Measurements from ENCODE around the gene MPP1. TPM values are rescaled to one million over a fixed set of nuclear protein-coding genes. Genes with fewer than 3 reads are reported as not detected.
A peak's percentile ranks its signal among the peaks of the same experiment; 100 is the strongest.

MPP1 gene
- total and polyA plus RNA-seq, 9 of the 15 experiments (the other 6 are each of a cell fraction or from before 2014, with no cell fraction given) = 227 to 395 (median 283) TPM

DNA sequence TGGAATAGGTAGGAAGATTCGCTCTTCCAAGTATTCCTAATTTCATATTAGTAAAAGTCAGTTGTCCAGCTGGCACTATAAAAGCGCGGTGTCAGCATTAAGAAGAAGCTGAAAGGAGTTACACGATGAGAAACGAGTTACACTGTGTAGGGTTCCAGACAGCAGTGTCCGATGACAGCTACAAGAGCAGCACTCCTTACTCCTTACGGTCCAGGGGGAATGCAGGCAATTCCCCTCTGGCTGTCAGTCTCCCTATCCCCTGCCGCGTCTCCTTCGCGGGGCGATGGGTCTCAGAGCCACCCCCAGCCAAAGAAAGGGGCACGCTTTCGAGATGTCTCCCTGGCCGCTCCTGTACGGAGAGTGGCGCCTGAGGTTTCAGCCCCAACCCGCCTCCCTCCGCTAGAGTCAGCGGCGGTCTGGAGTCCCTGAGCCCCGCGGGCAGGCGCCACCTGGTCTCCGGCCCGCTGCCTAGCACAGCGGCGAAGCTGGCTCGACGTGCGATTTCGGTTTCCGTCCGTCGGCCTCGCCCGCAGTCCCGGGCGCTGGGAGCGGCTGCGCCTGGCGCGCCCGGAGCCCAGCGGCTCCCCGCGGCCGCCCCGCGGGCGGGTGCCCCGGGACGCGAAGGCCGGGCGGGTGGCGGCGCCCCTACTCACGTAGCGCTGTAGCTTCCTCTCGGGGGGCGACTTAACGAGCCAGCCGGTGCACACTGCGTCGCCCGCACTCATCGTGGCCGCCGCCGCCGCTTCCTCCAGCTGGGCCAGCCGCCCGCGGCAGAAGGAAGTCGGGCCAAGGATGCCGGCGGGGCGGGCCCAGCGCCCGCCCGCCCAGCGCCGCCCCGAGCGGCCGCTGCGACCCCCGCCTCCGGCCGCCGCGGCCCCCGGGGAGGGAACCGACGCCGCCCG lies 54.7 kb downstream of the MPP1 start, which contains the start of gene GAB3 (continued):
- TF ChIP-seq, protein P1, sequence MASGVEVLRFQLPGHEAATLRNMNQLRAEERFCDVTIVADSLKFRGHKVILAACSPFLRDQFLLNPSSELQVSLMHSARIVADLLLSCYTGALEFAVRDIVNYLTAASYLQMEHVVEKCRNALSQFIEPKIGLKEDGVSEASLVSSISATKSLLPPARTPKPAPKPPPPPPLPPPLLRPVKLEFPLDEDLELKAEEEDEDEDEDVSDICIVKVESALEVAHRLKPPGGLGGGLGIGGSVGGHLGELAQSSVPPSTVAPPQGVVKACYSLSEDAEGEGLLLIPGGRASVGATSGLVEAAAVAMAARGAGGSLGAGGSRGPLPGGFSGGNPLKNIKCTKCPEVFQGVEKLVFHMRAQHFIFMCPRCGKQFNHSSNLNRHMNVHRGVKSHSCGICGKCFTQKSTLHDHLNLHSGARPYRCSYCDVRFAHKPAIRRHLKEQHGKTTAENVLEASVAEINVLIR (CRISPR knock-in tag; IDR thresholded peaks at IDR 0.05) = no peak
- no peak for TF ChIP-seq HEY1 (CRISPR knock-in tag; IDR thresholded peaks at IDR 0.05; ENCODE audit: borderline replicate concordance)
- TF ChIP-seq, protein P2, sequence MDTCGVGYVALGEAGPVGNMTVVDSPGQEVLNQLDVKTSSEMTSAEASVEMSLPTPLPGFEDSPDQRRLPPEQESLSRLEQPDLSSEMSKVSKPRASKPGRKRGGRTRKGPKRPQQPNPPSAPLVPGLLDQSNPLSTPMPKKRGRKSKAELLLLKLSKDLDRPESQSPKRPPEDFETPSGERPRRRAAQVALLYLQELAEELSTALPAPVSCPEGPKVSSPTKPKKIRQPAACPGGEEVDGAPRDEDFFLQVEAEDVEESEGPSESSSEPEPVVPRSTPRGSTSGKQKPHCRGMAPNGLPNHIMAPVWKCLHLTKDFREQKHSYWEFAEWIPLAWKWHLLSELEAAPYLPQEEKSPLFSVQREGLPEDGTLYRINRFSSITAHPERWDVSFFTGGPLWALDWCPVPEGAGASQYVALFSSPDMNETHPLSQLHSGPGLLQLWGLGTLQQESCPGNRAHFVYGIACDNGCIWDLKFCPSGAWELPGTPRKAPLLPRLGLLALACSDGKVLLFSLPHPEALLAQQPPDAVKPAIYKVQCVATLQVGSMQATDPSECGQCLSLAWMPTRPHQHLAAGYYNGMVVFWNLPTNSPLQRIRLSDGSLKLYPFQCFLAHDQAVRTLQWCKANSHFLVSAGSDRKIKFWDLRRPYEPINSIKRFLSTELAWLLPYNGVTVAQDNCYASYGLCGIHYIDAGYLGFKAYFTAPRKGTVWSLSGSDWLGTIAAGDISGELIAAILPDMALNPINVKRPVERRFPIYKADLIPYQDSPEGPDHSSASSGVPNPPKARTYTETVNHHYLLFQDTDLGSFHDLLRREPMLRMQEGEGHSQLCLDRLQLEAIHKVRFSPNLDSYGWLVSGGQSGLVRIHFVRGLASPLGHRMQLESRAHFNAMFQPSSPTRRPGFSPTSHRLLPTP (IDR thresholded peaks at IDR 0.05; ENCODE audit: borderline replicate concordance, extremely low read depth, insufficient read length) = no peak
- TF ChIP-seq, protein P3, sequence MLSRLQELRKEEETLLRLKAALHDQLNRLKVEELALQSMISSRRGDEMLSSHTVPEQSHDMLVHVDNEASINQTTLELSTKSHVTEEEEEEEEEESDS (CRISPR knock-in tag; IDR thresholded peaks at IDR 0.05) = no peak
- peak; percentile 93 for TF ChIP-seq MAFG (tag; conservative IDR thresholded peaks at IDR 0.05)
- TF ChIP-seq ZFX (CRISPR knock-in tag; IDR thresholded peaks at IDR 0.05) = peak; percentile 49; the same call in 1 of the 2 replicates
- TF ChIP-seq NRF1 (conservative IDR thresholded peaks at IDR 0.05 in 1 of 2, IDR thresholded peaks at IDR 0.05 in 1 of 2) = no peak
- TF ChIP-seq, protein P4, sequence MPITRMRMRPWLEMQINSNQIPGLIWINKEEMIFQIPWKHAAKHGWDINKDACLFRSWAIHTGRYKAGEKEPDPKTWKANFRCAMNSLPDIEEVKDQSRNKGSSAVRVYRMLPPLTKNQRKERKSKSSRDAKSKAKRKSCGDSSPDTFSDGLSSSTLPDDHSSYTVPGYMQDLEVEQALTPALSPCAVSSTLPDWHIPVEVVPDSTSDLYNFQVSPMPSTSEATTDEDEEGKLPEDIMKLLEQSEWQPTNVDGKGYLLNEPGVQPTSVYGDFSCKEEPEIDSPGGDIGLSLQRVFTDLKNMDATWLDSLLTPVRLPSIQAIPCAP (CRISPR knock-in tag; IDR thresholded peaks at IDR 0.05; ENCODE audit: borderline replicate concordance) = no peak
- TF ChIP-seq ZNF316 (IDR thresholded peaks at IDR 0.05) = peak; percentile 98
- TF ChIP-seq HOXB6 (CRISPR knock-in tag; IDR thresholded peaks at IDR 0.05; ENCODE audit: borderline replicate concordance) = no peak
- TF ChIP-seq, protein P5, sequence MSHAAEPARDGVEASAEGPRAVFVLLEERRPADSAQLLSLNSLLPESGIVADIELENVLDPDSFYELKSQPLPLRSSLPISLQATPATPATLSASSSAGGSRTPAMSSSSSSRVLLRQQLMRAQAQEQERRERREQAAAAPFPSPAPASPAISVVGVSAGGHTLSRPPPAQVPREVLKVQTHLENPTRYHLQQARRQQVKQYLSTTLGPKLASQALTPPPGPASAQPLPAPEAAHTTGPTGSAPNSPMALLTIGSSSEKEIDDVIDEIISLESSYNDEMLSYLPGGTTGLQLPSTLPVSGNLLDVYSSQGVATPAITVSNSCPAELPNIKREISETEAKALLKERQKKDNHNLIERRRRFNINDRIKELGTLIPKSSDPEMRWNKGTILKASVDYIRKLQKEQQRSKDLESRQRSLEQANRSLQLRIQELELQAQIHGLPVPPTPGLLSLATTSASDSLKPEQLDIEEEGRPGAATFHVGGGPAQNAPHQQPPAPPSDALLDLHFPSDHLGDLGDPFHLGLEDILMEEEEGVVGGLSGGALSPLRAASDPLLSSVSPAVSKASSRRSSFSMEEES (CRISPR knock-in tag; IDR thresholded peaks at IDR 0.05) = no peak
- TF ChIP-seq ARNT (IDR thresholded peaks at IDR 0.05) = no peak
- no peak for TF ChIP-seq ATF1 (CRISPR knock-in tag; IDR thresholded peaks at IDR 0.05)
- no peak for TF ChIP-seq ATF1 (tag; IDR thresholded peaks at IDR 0.05)
- TF ChIP-seq, protein P6, sequence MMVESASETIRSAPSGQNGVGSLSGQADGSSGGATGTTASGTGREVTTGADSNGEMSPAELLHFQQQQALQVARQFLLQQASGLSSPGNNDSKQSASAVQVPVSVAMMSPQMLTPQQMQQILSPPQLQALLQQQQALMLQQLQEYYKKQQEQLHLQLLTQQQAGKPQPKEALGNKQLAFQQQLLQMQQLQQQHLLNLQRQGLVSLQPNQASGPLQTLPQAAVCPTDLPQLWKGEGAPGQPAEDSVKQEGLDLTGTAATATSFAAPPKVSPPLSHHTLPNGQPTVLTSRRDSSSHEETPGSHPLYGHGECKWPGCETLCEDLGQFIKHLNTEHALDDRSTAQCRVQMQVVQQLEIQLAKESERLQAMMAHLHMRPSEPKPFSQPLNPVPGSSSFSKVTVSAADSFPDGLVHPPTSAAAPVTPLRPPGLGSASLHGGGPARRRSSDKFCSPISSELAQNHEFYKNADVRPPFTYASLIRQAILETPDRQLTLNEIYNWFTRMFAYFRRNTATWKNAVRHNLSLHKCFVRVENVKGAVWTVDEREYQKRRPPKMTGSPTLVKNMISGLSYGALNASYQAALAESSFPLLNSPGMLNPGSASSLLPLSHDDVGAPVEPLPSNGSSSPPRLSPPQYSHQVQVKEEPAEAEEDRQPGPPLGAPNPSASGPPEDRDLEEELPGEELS (CRISPR knock-in tag; IDR thresholded peaks at IDR 0.05; ENCODE audit: borderline replicate concordance) = no peak
- no peak for TF ChIP-seq ZC3H8 (IDR thresholded peaks at IDR 0.05)
- no peak for TF ChIP-seq JUND (IDR thresholded peaks at IDR 0.05; ENCODE audit: borderline replicate concordance, low read depth, low read length)
- TF ChIP-seq JUND (tag; IDR thresholded peaks at IDR 0.05; ENCODE audit: borderline replicate concordance, low read depth, low read length) = no peak
